ENCODE data around the gene VMAC.

The VMAC gene

DNA sequence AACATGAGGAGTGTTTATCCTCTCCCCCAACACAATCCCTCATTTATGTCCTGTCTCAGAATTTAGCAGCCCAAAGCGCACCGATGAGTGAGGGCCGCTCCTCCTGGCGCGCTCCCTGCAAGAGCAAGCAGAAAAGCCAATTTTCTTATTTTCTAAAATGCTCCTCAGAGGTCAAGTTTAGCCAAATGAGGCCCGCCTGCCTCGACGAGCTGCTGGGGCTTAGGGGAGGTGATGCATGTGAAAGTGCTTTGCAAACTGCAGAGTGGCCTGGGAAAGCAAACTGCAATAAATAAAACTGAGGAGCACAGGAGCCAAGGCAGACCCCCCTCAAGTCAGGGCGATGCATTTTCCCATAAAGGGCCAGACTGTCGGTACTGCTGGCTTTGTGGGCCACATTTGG lies 38.4 kb downstream of the VMAC start:
- no peak for TF ChIP-seq TAF1 (IDR thresholded peaks at IDR 0.05; ENCODE audit: borderline replicate concordance, insufficient read depth, low read length)
- no peak for TF ChIP-seq POLR2AphosphoS5 (IDR thresholded peaks at IDR 0.05; ENCODE audit: low read depth, low read length)
- TF ChIP-seq SIN3A (IDR thresholded peaks at IDR 0.05; ENCODE audit: borderline replicate concordance, insufficient read depth, low read length), result no peak
- TF ChIP-seq FOXP2 (optimal IDR thresholded peaks at IDR 0.05; ENCODE audit: borderline replicate concordance, extremely low read depth, extremely low read length, insufficient read depth), result no peak
- no peak for TF ChIP-seq REST (IDR thresholded peaks at IDR 0.05; ENCODE audit: insufficient read depth in 1 of 2, low read depth in 2 of 2, low read length in 2 of 2)

DNA sequence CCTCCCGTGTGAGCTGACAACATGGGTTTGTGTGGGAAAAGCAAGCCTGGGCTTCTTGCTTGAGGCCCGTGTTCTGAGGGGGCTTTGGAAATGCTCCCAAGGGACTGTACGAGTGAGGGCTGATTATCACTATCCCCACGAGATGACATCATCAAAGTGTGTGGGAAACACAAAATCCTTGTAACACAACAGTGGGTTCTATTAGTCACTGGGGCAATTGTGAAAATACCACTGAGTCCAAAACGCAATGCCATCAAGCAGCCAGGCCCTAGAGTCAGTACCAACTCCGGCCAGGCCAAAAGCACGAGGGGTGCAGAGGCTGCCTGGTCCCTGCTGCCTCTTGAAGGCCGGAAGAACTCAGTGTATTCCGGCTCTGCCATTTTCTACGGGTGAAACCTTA lies 39.0 kb downstream of the VMAC start:
- TF ChIP-seq TAF1 (IDR thresholded peaks at IDR 0.05; ENCODE audit: borderline replicate concordance, insufficient read depth, low read length) (no peak), POLR2AphosphoS5 (IDR thresholded peaks at IDR 0.05; ENCODE audit: low read depth, low read length) (no peak), REST (IDR thresholded peaks at IDR 0.05; ENCODE audit: insufficient read depth in 1 of 2, low read depth in 2 of 2, low read length in 2 of 2) (no peak), FOXP2 (optimal IDR thresholded peaks at IDR 0.05; ENCODE audit: borderline replicate concordance, extremely low read depth, extremely low read length, insufficient read depth) (no peak), SIN3A (IDR thresholded peaks at IDR 0.05; ENCODE audit: borderline replicate concordance, insufficient read depth, low read length) (no peak)

- TF ChIP-seq POLR2AphosphoS5 (IDR thresholded peaks at IDR 0.05; ENCODE audit: low read depth, low read length) (no peak), REST (IDR thresholded peaks at IDR 0.05; ENCODE audit: insufficient read depth in 1 of 2, low read depth in 2 of 2, low read length in 2 of 2) (no peak), SIN3A (IDR thresholded peaks at IDR 0.05; ENCODE audit: borderline replicate concordance, insufficient read depth, low read length) (no peak), TAF1 (IDR thresholded peaks at IDR 0.05; ENCODE audit: borderline replicate concordance, insufficient read depth, low read length) (no peak; the same call in 1 of the 2 replicates), FOXP2 (optimal IDR thresholded peaks at IDR 0.05; ENCODE audit: borderline replicate concordance, extremely low read depth, extremely low read length, insufficient read depth) (no peak)
Observed at GRCh38 chr19:5947435-5947834, 42.8 kb downstream of the VMAC start.

- TF ChIP-seq SIN3A (IDR thresholded peaks at IDR 0.05; ENCODE audit: borderline replicate concordance, insufficient read depth, low read length) (no peak), FOXP2 (optimal IDR thresholded peaks at IDR 0.05; ENCODE audit: borderline replicate concordance, extremely low read depth, extremely low read length, insufficient read depth) (no peak), REST (IDR thresholded peaks at IDR 0.05; ENCODE audit: insufficient read depth in 1 of 2, low read depth in 2 of 2, low read length in 2 of 2) (no peak), POLR2AphosphoS5 (IDR thresholded peaks at IDR 0.05; ENCODE audit: low read depth, low read length) (no peak)
Observed at GRCh38 chr19:5948752-5949564, 44.3 kb downstream of the VMAC start.

All from PFSK-1 (cell line).